ENCODE results near the gene TBXAS1.
"Not testable (repeated sequence)": the region's sequence is repeated elsewhere in the genome, so short reads cannot be mapped to it uniquely, and the experiment has no call there.

TBXAS1 gene

GRCh38 chr7:139916717-139917395 lies 87.8 kb downstream of the TBXAS1 start:
- no peak for DNase-seq

- DNase-seq = no peak
These were observed 88.8 kb downstream of the TBXAS1 start for GRCh38 chr7:139917851-139918250.

GRCh38 chr7:139918480-139918879 lies 89.4 kb downstream of the TBXAS1 start:
- no peak for DNase-seq

GRCh38 chr7:139923090-139923489 lies 94.0 kb downstream of the TBXAS1 start:
- no peak for DNase-seq

- DNase-seq = no peak
These were observed 95.4 kb downstream of the TBXAS1 start for GRCh38 chr7:139924461-139924860.

GRCh38 chr7:139929221-139929620 lies 100.2 kb downstream of the TBXAS1 start:
- not testable (repeated sequence) for DNase-seq

- DNase-seq = no peak
These were observed 101.4 kb downstream of the TBXAS1 start for GRCh38 chr7:139930286-139930965.

GRCh38 chr7:139931190-139931934 lies 102.3 kb downstream of the TBXAS1 start:
- DNase-seq = no peak

- DNase-seq = no peak
These were observed 103.5 kb downstream of the TBXAS1 start for GRCh38 chr7:139932531-139932930.

- DNase-seq = no peak
These were observed 107.8 kb downstream of the TBXAS1 start for GRCh38 chr7:139936760-139937310.

GRCh38 chr7:139937715-139938114 lies 108.7 kb downstream of the TBXAS1 start:
- DNase-seq = no peak

- DNase-seq = no peak
These were observed 111.8 kb downstream of the TBXAS1 start for GRCh38 chr7:139940866-139941265.

GRCh38 chr7:139941421-139941820 lies 112.4 kb downstream of the TBXAS1 start:
- no peak for DNase-seq

- DNase-seq = no peak
These were observed 112.8 kb downstream of the TBXAS1 start for GRCh38 chr7:139941866-139942265.

GRCh38 chr7:139942636-139943035 lies 113.6 kb downstream of the TBXAS1 start:
- no peak for DNase-seq

GRCh38 chr7:139943401-139943800 lies 114.3 kb downstream of the TBXAS1 start:
- no peak for DNase-seq

GRCh38 chr7:139944248-139944647 lies 115.2 kb downstream of the TBXAS1 start:
- no peak for DNase-seq

- no peak for DNase-seq
These were observed 117.5 kb downstream of the TBXAS1 start for GRCh38 chr7:139946533-139946932.

- no peak for DNase-seq
These were observed 118.0 kb downstream of the TBXAS1 start for GRCh38 chr7:139947021-139947420.

GRCh38 chr7:139948167-139948566 lies 119.1 kb downstream of the TBXAS1 start:
- DNase-seq = no peak

- no peak for DNase-seq
These were observed 119.7 kb downstream of the TBXAS1 start for GRCh38 chr7:139948587-139949335.

GRCh38 chr7:139949629-139950028 lies 120.6 kb downstream of the TBXAS1 start:
- DNase-seq = no peak

Measured in NCI-H1694 treated with DMSO at 0.1 percent for 48 hours (cell line).